A204.1 (cell line): ENCODE results near the gene DCTD.

ENCODE experiments used
- FAIRE-seq: peaks from 2 replicates; lab custom pipeline; 2012; peaks lifted over from hg19 to GRCh38; lab: Jason Lieb, UNC

DCTD gene

DNA sequence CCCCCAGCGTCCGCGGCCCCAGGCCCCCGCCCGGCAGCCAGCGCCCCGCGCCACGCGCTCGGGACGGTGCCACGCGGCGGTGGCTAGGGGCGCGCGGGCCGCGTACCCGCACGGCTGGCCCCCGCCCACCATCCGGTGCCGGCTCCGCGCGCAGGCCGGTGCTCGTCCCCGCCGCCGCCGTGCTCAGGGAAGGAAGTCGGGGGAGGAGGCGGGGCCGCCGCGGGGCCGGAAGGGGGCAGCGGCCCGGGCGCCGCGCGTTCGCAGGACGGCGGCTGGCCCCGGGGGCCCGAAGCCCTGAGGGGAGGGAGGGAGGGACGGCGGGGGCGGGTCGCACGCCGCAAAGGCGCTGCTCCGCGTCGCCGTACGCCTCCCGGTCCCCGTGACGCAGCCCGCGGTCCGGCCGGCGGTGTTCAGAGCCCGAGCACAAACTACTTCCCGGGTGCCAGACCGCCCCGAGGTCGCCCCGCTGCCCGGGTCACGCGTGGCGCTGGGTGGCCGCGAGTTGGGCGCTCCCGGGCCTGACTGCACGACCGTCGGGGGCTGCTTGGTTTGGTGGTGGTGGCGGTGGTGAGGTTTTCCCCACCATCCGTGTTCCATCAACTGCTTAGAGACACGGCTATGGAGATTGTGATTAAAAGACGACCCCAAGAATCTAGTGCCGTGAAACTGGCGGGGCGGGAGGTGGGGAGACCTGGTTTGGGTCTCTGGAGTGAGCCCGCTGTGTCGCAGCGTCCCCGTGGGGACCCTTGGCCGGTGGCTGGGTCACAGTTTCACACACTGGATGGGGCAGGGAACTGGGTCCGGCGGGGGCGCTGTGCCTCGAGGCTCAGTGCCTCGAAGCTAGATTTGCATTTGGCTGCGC, at the start of gene DCTD:
TSS of gene DCTD (minus strand) at position 205 of the 862 bp plus-strand sequence. CDS start 1,818 bp downstream, outside the sequence.
- FAIRE-seq, result no peak

DNA sequence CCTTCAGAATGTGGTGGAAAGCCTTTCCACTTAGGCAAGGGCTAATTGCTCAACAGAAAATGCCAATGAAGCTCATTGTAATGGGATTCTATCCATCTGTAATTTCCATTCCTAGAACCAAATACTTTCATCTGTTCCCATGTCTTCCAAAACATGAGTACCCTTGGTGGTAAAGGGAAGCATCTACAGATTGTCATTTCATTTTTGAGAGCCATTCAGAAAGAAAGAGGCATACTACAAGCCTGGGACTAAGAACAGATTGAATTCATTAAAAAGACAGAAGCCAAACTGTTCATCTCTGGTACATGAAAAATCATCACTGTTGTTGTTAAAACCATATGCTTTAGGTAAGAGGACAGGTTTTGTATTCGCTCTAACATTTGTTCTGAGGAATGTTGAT, 43.6 kb upstream of the DCTD start:
- FAIRE-seq, result no peak

DNA sequence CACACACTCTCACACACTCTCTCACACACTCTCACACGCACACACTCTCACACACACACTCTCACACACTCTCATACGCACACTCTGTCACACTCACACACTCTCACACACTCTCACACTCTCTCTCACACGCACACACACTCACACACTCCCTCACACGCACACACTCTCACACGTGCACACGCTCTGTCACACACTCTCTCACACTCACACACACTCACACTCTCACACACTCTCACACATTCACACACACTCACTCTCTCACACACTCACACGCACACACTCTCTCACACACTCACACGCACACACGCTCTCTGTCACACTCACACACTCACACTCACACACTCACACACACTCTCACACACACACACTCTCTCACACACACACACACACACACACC, 43.0 kb upstream of the DCTD start:
- FAIRE-seq, result no peak

DNA sequence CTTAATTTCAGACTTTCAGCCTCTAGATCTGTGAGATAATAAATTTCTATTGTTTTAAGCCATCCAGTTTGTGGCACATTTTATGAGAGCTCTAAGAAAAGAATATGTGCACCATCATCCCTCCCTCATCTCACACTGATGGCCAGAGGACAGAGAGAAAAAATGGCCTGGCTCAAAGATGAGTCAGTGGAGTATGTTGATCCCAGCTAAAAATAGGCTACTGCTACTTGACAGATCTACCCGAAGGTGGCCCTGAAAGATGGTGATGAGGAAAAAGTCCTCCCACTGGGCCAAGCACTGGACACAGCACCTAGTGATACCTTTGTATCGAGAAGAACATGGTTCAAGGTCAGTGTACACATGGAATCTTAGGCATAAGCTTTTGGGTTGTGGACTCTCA, 38.2 kb upstream of the DCTD start:
- FAIRE-seq, result no peak

DNA sequence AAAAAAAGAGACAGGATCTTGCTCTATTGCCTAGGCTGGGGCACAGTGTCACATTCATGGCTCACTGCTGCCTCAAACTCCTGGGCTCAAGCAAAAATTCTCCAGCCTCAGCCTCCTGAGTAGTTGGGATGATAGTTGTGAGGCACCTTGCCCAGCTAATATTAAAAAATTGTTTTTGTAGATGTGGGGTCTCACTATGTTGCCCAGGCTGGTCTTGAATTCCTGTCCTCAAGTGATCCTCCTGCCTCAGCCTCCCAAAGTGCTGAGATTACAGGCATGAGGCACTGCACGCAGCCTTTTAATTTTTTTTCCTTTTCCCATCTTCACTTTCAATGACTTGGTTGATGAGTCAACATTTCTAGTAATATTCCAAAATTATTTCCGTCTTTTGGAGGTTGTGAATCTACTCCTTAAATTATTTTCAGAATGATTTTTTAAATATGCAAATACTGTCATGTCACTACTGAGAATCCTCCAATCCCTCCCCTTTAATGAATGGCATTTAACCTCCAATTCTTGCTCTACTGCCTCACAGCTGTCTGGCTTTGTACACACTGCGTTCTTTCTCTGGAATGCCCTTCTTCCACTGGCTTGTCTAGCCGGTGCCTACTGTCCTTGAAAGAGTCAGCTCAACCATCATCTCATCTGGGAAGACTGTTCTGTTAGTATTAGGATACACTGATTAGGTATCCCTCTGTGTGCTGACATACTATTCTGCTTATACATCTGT, 27.5 kb upstream of the DCTD start:
- FAIRE-seq, result no peak

DNA sequence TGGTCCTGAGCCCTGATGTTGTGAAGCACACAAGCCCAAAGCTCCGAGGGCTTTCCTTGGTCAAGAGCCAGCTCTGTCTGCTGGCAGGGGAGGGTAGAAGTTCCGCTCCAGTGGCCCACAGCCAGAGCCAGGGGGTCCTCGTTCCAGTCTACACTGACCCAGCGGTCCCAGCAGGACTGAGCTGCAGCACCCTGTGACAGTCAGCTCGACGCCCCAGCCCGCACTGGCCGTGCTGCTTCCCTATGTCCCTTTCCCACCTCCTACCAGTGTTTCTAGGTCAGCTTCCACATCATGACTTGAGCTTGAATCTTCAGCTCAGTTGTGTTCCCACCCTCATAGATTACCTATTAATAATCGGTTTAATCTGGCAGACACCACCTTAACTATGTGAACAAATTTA, 22.5 kb upstream of the DCTD start:
- no peak for FAIRE-seq

DNA sequence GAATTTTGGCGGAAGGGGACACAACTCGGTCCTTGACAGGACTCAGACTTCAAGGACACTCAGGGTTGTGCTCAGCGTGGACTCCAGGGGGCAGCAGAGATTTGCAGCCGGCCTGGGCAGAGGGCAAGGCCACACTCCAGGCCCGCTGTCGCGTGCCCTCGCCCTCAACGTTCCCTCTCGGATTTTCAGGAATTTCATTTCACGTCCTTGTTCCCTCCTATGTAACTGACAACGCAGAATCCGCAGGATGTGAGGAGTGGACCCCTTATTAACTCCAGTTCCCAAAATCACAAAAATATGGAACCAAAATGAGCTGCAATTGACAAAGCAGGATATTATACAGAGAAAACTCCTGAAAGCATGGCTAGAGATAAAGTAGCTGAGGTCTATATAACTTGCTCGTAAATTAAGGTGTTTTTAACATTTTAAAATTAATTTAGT, 21.0 kb upstream of the DCTD start:
- no peak for FAIRE-seq

DNA sequence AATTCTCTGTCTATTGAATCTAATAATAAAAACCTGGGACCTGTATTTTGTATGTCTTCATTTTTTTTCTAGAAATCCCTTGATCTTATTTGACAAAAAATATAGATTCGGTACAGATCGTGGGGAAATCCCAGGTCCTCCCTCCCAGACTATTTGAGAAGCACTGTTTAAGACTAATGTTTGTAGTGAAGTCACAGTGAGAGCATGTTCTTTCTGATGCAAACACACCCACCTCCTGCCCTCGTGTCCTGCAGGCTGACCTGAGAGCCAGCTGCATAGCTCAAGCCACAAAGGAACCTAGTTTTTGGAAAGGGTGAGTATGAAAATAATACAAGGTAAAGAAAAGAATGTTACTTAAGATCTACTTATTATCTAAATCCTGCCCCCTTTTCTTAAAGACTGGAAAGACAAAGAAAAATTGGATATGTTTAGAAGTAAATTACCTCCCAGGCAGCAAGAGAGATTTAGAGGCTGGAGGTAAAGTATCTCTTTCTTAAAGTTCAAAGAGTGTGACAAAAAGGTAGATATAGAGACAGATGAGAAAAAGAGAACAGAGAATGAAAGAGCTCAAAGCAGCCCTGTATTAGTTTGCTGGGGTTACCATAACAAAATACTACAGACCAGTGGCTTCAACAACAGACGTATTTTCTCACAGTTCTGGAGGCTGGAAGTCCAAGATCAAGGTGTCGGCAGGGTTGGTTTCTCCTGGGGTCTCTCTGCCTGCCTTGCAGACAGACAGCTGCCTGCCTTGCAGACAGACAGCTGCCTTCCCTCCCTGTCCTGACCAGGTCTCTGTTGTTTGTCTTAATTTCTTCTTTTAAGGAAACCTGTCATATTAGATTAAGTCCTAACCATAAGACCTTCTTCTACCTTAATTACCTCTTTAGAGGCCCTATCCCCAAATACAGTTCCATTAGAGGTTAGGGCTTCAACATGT, 20.4 kb upstream of the DCTD start:
- FAIRE-seq, result no peak

DNA sequence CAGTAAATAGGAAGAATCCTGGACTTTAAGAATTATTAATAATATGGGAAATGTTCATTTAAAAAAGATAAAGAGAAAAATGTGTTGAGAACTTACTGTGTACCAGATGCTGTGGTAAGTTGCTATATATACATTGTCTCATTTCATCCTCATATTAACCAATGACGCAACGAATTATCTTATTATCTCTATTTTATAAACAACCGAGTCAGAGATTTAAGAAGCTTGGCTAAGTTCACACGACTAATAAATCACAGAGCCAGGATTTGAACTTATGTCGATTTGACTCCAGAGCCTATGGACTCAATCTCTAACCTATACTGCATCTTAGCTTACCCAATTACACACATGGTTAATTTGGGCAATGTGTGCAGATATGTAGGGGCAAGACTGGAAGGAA, 15.5 kb upstream of the DCTD start:
- no peak for FAIRE-seq

DNA sequence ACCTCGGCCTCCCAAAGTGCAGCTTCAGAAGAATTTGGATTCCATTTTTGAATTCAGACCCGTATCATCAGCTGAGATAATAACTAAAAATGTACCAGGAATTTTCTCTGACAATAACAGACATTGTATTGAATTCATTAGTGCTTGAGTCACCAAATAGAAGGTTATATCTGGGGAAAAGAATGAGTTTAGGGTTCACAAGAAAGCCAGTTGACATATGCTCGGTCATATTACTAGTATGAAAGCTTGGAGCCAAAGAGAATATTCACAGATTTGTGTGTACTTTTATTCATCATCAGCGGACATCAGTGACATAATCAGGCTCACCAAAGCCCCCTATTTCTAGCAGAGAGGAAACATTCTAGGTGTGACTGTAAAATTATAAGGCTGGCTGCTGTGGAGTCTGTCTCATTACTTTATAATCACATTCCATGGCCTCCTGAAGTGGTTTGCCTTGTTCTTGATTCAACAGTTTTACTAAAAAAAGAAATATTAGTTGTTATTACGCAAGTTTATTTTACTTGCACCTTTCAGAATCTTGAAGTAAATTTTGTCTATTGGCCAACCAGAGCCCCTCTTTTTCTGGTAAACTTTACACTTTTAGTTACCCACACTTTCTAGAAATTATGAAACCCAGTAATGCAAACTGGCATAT, 14.6 kb upstream of the DCTD start:
- FAIRE-seq, result no peak

DNA sequence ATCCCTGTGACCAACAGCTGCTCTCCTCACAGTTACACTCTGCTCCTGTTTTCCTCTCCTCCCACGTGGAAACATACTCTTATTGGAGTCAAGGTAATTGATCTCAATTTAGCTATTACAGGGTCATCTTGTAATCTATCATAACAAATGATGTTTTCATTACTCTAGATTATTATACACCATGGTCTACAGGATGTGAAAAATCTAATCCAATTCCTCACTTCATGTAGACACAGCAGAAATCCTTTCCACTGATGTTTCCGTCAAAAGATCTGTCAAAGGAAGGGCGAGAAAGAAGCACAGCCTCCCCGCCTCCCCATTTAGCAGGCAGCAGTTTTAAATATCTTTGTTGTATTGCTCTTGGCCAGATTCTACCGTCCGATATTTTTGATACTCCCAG, 13.7 kb upstream of the DCTD start:
- no peak for FAIRE-seq

DNA sequence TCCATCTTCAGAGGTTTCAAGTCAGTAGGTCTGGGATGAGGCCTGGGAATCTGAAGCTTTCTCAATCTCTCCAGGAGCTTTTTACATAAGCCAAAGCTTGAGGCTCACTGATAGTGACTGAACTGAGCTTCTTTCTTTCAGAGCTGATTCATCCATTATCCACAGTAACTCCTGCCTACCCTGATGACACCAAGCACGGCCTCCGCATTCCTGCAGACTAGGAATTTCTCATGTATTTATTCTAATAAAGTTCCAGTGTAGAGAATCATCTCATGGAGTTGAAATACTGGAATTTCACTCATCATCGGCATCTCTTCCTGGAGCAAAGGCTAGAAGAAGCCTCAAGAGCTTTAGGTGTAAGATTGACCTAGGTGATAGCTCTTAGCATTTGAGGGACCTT, 12.1 kb upstream of the DCTD start:
- FAIRE-seq, result no peak

DNA sequence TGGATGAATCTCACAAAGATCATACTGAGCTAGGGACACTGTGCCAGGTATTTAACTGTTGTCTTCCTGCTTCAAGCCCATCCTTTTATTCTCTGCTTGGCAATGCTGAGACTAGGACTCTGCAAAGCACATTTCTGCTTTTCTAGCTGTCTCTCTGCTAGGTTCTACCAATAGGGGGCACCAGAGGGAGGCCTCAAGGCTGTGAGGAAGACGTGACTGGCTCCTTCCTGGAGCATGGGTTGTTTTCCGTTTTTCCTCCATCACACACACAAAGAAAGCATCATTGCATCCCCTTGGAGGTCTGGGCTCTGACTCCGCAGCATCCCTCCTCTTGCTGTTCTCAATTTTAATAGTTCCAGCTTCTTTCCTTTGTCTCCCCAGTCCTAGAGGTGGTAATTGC, 10.9 kb upstream of the DCTD start:
- no peak for FAIRE-seq

DNA sequence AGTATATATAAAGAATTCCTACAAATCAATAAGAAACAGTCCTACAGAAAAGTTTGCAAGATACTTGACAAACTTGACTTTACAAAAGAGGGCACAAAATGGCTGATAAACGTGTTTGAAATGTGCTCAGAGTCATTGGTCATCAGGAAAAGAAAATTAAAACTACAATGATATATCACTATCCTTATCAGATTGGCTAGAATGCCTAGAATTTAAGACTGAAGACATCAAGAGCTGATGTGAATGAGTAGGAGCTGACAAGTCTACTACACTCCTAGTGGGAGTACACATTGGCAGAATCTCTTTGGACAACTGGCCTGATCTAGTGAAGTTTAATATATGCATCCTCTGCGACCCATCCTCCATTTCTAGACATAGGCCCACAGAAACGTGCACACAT, 10.3 kb upstream of the DCTD start:
- no peak for FAIRE-seq

DNA sequence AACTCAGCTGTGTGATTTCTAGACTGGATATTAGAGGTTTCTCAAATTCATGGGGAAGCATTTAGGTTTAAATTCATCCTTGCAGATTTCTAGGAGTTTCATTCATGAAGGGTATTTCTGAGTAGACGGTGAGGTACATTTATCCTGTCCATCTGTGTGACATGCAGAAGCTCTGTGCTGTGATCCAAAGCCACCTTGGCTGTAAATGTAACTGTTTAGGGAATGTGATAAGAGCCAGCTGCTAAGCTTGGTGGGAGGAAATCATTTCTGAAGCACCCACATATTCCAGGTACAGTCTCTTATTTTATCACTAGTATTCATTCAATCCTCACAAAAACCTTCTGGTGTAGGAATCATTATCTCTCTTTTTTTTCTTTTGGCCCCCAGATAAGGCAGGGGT, 8.7 kb upstream of the DCTD start:
- FAIRE-seq, result no peak

DNA sequence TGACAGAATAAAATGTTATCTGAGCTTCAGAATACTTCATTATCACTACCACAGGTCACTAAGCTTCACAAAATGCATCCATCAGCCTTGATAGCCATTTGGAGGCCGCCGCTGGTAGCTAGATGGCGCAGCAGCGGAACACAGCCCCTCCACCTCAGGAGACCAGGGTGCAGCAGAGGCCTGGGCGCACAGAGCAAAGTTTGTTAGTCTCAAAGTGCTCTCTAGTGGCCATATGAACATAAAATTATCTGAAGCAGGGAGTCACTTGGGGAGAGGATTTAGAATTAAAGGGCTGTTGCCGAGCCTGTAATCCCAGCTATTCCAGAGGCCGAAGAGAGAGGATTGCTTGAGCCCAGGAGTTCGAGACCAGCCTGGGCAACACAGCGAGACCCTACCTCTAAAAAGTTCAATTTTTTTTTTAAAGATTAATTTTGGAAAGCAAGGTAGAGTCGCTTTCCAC, 8.1 kb upstream of the DCTD start:
- FAIRE-seq, result peak; percentile 92

DNA sequence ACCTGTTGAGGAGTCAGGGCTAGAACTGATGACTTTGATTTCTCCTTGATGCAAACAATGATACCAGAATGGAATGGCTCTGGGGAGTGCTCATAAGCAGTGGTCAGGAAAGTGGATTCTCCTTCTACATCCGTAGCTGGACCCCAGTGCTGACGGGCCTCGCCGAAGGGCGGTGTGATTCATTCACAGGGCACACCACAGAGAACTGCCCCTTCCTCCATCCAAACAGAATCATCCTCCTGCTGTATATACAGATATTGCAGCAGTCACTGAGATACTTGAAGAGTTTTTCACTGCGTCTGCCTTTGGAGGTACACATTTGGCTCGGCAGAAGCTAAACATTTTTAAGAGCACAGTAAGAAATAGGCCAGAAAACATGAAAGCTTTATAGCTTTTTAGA, 7.3 kb upstream of the DCTD start:
- FAIRE-seq, result no peak

DNA sequence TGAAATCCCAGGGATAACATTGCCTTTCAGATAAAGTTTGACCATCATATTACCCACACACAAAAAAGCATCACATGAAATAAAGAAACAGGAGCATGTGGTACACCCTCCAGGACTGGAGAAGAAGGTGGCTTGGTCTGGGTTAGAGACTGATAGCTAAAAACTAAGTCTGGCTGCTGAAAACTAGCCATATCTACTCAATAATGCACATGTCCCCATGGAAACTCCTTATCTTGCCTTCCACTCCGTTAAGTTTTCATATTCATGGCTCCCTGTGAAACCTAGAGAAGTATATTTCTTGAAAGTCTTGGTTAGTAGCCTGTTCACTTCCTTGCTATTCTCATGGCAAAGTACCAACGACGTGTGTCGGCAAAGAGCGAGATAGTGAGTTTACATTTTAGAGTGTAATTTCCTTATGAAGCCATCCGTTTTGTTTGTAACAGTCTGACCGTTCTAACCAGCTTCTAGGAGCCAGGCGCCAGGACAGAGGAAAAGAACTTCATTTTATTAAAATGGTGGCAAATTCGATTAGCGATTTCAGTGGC, 6.7 kb upstream of the DCTD start:
- FAIRE-seq, result no peak

DNA sequence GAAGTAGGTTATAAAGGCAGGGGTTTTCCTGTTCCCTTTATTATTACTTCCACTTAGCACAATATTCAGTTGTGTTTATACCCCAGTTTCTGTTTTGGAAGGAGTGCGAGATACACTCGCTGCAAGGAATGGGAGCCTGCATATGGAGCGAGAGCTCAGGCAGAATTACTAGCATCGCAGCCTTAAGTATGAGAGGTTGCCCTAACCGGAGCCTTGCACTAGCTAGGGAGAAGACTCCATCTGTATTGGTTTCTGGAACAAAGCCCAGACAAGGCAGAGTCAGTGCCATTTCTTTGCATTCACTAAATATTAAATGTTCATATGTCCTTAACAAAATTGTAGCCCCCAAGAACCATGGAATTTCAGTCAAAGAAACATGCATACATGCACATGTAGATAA, 6.2 kb upstream of the DCTD start:
- FAIRE-seq, result no peak

DNA sequence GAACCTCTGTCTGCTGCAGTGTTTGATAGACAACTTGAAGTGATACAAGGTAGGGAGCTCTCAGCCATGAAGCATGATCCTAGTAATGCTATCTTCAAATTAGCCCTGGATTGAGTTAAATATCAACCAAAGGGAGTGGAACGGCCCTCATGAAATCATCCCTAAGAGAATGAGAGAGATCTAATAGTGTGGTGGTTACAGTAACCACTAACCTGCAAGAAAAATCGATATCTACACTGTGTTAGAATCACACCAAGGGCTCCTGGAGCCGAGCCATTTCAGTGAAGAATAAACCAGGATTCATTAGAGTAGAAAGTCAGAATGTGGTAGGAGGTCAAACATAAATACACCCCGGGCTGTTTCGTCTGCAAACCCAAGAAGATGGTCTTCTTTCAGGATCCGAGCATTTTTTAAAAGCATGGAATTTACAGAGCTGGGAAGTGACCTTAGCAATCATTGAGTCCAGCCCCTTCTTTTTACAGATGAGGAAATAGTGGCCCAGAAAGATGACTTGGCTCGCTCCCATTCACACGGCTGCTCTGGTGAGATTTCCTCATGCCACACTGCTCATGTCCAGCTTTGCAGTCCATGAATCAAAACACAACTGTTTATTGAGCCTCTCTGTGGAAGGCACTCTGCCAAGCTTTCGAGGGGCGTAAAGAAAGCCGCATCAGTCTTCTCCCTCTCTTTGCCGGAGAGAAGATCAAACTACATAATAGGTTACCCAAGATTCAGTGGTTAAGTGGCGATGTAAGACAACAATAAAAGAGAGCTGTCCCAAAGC, 5.5 kb upstream of the DCTD start:
- no peak for FAIRE-seq

DNA sequence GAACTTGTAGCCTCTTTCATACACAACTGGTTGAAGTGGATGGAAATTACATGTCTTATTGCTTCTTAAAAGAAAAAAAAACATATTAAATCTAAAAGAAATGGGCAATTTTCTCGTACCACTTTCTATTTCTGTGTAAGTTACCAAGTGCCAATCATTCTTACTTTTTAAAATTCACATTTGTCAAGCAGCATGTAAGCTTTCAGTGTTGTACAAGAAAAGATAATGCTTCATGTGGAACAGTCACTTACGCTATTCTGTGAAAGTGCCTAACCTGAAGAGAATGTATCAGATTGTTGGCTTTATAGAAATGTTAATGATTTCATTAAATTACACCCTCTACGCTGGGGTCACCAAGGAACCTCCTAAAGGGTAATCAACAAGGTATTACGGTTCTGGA, 4.4 kb upstream of the DCTD start:
- no peak for FAIRE-seq
